ENCODE data around the gene TSPAN2.
A peak's percentile ranks its signal among the peaks of the same experiment; 100 is the strongest.

Gene TSPAN2

GRCh38 chr1:115089420-115090185, at the start of gene TSPAN2:
Gene TSPAN2, minus strand, starts transcription at chr1:115089503. Its CDS starts 71 bp downstream, at chr1:115089432.
- peak; percentile 58 to 73 for DNase-seq

- DNase-seq: peak; percentile 44 to 48
Observed at GRCh38 chr1:115138973-115139372, 49.7 kb upstream of the TSPAN2 start.

DNA sequence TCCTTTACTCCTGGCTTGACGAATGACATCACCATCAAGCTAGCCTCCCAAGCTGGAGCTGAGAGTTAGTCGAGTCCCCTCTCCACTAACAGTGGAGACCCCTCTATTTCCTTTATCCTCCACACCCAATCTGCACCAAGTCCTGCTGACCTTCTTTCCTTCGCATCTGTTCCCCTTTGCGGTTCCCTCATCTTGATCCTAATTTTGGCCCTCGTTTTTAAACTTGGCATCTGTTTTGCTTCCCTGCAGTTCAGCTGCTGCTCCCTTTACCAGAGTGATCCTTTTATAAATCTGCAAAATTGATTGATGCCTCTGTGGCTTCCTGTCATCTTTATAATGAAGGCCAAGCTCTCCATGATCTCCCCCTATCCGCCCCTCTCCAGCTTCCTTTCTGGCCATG, 49.0 kb upstream of the TSPAN2 start:
- no peak for DNase-seq

DNA sequence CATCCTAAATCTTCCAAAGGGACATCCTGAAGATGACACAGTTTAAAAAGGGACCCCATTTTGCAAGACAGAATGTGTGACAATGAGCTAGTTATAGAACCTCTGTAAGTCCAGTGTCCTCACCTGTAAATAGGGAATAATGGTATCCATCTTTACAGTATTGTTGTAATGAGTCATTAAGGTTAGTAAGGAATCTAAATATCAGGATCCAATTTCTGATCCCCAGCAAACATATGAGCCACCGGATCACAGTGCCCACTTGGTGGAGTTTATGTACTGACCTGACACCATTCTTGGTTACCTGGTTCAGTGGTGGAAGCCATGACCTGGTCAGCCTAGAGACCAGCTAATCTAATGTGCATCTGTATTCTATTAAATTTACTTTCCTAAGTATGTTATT, 47.9 kb upstream of the TSPAN2 start:
- no peak for DNase-seq

DNA sequence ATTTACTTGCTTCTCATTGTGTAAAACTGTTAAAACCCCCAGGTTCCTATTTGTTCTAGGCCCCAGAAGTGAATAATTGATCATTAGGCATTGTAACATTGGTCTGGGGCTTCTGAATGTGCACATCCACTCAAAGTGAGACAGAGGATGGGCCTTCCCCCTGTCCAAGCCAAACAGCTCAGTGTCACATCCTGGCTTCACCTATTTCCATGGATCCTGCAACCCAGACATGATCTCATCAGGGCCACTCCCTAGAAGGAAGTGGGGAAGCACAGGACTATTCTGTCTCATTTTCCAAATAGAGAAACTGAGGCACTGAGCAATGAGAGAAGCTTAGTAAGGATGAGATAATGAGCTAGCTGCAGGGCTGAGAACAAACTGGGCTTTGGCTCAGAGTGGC, 47.4 kb upstream of the TSPAN2 start:
- DNase-seq: no peak

DNA sequence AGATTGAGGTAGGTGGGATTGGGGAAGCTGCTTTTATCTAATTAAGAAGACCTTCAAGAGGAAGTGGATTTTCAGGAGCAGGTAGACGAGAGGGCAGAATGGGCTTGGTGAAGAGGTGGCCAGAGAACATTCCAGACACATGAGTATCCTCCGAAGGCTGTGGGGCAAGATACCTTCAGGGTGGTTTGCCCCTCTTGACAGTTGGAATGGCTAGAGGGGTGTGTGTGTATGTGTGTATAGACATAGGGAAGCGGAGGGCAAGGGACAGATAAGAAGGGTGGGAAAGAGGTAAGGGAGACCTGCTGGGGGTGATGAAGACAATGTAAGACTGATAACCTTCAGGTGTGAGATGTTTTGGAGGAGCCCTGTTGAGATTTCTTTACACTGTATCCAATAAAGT, 46.8 kb upstream of the TSPAN2 start:
- DNase-seq: no peak

- no peak for DNase-seq
Observed at GRCh38 chr1:115135681-115136080, 46.4 kb upstream of the TSPAN2 start.

GRCh38 chr1:115134850-115135480, 45.7 kb upstream of the TSPAN2 start:
- no peak for DNase-seq

- no peak for DNase-seq
Observed at GRCh38 chr1:115134231-115134630, 44.9 kb upstream of the TSPAN2 start.

- no peak for DNase-seq
Observed at GRCh38 chr1:115133440-115133839, 44.1 kb upstream of the TSPAN2 start.

DNA sequence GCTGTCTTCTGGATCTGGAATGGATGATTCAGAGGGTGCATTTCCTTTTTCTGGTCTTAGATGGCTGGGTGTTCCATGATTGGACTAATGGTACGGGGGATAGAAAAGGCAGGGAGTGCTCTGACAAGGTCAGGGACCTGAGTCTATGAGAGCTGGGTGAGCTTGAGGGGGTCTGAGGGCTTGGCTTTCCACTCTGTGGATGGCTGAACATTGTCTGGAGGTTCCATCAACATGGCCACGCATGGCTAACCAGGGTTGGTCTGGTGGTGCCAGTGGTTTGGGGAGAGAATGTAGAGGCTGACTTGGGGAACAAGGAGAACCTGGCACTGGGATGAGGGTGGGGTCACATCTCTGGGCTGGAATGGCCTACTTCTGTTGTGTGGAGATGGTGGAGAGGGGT, 41.5 kb upstream of the TSPAN2 start:
- no peak for DNase-seq

DNA sequence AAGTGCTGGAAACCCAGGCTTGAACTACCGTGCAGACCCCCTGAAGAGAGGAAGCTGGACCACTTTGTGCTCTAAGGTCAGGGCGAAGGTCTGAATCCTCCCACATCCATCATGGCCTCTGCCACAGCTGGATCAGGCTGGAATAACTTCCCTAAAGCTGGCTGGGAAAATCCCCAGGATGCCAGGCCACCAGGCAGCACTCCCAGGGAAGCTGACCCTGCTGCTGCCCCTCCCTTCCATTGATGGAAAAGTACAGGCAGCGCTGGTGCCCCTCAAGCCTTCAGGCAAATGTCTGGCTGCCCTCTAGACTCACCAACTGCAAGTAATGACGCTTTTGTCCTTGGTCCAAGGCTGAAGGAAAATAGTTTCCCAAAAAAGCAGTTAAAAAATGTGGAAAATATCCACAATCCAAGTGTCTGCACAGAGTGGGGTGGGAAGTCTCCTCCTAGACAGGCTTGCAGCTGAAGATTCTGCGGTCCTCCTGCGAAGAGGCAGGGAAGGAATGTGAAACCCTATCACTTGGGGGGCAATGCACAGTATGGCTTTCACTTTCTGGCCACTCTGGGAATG, 39.9 kb upstream of the TSPAN2 start:
- DNase-seq: no peak

DNA sequence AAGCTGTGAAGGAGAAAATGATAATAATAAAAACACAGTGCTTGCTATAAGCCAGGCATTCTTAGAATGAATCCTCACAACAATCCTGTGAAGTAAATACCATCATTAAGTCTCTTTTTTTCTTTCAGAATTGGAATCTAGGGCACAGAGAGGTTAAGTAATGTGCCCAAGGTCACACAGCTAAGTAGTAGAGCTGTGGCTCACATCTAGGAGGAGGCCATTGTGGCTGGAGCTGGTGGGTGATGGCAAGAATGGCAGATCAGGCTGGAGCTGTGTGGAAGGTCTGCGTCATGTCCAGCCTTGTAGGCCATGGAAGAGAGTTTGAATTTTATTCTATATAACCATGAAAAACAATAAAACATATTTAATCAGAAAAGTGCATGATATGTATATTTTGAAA, 38.2 kb upstream of the TSPAN2 start:
- DNase-seq: no peak

DNA sequence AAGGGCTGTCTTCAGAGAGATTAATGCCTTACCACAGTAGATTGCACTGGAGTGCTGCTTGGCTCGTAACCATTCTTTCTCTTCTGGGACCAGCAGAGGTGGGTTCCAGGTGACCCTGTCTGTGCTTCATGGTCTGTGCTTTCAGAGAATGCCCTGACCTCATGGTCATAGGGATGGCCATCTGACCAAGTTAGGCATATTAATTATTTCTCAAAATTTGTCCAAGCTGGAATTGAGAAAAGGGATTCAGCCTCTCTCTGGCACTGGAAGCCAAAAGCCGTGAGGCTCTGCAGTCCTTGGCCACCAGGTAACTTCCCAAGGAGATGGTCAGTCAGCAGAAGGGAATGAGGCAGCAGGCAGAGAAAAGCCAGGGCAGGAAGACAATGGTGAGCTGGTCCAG, 37.2 kb upstream of the TSPAN2 start:
- DNase-seq: no peak

DNA sequence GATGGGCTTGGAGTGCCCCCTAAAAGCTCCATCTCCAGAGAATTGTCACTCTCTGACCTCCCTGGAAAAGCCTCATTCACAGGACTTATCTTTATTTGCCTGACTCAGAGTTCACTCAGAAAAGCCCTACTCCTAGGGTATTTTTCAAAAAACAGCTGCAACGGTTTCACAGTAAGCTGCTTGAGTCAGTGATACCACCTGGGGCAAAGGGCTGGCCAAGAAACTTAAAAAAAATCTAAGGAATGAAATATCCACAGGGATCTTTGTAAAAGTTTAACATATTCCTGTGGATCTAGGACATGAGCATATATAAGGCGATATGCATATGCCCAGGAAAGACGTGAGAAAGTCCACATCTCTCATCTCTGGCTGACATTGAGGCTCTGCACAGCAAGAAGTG, 33.8 kb upstream of the TSPAN2 start:
- no peak for DNase-seq

- no peak for DNase-seq
Observed at GRCh38 chr1:115121793-115122192, 32.5 kb upstream of the TSPAN2 start.

GRCh38 chr1:115120296-115120695, 31.0 kb upstream of the TSPAN2 start:
- DNase-seq: no peak

- DNase-seq: no peak
Observed at GRCh38 chr1:115118611-115119010, 29.3 kb upstream of the TSPAN2 start.

DNA sequence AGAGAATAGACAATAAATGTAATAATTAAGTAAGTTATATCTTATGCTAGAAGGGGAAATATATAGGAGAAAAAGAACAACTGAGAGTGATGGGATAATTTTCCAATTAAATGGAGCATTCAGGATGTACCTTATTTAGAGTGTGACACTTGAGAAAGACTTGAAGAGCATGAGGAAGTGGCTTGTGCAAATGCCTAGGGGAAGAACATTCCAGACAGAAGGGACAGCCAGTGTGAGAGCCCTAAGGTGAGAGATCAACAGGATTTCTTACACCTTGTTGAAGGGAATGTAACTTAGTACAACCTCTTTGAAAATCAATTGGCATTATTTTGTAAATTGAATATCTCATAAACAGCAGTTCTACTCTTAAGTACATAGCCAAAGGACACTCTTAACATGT, 28.8 kb upstream of the TSPAN2 start:
- no peak for DNase-seq

DNA sequence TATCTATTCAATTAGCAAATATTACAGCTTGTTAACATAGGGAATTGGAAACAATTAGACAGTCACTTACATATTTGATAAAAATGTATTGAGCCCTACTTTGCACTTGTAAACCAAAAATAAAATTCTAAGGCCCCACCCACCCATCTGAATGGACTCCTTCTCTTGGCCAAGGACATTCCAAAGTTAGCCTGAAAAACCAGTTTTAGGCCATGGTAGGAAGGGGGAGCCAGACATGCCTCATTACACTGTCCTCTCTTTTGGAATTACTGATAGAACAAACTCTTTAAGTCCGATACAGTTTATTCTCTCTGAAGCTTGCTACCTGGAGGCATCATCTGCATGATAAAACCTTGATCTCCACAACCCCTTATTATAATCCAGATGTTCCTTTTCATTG, 28.0 kb upstream of the TSPAN2 start:
- no peak for DNase-seq

- DNase-seq: no peak
Observed at GRCh38 chr1:115116512-115116911, 27.2 kb upstream of the TSPAN2 start.

GRCh38 chr1:115115521-115116161, 26.3 kb upstream of the TSPAN2 start:
- no peak for DNase-seq

DNA sequence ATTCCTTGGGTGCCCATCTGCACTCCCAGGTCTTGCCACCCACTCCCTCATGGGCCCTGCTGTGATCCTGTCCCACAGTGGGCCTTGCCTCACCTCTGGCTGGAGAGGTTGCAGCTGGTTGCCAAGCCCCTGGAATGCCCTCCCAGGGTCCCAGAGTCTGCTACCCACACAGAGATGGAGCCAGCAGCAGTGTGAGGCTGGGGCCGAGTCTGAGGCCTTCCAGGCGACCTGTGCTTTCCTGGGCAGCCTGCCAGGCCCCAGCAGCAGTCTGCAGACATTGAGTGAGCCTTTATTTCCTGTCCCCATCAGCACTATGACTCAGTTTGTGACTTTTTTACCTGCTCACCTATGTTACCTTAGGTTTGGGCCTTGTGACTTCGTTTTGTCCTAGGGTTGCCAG, 25.0 kb upstream of the TSPAN2 start:
- no peak for DNase-seq

DNA sequence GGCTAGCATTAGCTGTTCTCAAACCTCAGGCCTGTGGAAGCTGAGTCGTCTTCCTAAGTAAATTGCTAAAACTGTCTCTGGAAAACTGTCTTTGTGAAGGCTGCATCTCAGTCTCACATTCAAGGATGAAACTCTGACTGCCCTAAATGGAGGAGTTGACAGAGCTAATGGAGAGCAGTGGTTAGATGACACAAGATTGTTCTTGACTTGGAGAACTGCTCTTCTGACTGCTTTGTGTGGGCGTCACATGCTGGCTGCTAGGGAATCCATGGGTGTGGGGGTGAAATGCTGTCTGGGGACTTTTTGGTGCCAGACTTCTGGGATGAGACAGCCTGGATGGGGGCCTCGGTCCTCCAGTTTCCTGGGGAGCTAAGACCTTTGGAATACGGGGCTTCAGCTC, 24.5 kb upstream of the TSPAN2 start:
- DNase-seq: no peak
